ENCODE results near the gene INKA2.
"Not testable (repeated sequence)": the region's sequence is repeated elsewhere in the genome, so short reads cannot be mapped to it uniquely, and the experiment has no call there.

Gene INKA2

DNA sequence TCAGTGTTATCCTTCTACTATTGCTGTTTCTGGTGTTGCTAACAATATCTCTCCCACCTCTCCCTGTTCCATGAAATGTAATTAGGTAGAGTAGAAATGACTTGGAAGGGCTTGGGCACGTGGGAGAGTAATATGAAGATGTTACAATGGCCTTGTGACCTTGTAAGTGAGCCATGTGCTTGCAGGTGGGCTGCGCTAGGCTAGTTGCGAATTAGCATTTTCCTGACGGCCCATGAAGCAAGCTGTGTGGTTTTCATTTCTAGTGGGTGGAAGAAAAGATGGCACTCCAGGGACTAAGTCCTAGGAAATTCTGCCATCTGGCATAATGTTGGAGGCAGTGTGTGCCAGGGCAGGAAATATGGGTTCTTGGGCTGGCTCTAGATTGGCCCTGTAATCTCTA is 8.8 kb upstream of the INKA2 start:
- no peak for DNase-seq

DNA sequence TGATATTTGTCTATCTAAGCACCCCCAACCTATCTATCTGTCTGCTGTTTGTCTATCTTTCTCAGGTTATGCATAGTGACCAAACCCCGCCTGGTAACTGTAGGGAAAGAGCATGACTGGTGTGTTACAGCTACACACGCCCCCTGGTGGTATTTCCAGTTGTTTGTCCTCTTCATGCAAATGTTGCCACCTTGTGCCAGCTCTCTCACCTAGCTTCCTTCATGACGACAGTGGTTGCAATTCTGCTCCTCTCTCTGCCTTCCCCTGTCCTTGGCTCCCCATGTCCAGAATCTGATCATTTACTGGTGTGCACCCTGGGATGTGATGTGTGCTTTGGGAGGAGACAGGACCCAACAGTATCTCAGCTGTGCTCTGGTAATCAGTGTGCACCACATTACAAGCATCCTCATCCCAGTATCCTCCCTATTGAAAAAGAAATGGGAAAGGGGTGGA is 8.1 kb upstream of the INKA2 start:
- peak; percentile 79 for DNase-seq

DNA sequence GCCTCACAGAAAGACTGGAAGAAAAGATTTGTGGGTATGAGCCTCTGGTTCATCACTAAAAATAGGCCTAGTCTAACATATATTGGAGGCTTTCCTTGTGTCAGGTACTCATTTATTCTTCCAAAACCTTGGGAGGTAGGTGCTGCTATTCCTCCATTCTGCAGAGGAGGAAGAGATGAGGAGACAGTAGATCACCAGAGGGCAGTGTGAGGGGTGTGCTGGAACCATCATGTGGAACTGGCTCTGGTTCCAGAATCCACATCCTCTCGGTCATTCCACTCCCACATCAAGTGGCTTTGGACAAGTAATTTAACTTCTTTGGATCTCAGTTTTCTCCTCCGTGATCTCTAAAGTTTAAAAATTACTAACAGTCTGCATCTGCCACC is 7.4 kb upstream of the INKA2 start:
- DNase-seq = no peak

DNA sequence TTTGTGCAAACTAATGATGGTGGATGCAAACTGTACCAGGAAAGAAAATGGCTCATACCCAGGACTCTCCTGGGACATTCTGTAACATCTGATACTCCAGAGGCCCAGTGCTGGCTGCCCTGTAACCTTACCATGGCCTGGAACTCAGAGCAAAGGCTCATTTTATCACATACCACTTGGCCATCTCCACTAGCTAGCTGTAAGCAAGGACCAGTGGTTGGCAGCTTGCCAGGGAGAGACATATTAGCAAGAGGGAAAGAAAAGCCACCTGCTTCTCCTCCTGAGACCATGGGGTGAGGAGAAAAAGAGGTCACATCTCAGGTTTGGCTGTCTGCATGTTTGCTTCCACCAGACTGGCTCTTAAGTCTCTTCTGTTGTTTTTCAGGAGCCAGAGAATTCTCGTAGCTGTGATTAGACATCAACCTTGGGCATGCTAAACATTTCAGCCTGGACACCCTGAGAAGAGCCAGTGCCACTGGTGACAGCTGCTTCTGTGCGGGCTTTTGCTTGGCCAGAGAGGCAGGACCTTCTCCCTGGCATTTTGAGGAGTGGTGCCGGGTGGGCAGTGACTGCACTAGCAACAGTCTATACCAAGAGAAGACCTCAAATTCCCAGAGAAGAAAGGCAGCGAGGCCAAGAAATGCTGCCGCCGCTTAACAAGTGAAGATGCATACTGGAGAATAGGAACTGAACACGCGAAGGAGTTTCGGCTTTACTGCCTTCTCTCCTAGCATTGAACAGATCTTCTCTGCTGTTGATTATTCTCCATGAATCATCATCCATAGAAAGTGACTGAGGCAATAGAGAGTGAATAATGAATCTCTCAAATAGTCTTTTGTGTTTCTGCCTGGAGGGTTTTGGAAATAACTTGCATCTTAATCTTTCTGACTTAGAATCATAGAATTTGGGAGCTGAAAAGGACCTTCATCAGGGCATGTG is 6.7 kb upstream of the INKA2 start:
- DNase-seq = no peak

DNA sequence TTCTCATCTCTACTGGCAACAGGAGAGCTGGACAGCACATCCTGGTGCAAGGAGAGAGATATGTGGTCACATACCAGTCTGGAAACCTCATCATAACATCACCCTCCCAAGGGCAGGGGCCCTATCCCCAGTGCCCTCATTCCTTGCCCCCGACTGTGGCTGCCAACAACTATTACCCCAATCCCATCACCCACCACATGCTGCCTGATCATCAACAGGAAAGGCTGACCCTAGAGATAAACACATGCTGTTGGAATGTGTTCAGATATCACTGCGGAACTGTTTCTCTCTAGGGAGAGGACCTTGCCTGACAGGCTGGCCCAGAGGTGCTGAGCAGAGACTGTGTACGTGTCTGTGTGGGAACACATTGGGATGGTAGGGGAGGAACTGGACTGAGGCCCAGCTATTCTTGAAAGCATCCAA is 4.5 kb upstream of the INKA2 start:
- no peak for DNase-seq

DNA sequence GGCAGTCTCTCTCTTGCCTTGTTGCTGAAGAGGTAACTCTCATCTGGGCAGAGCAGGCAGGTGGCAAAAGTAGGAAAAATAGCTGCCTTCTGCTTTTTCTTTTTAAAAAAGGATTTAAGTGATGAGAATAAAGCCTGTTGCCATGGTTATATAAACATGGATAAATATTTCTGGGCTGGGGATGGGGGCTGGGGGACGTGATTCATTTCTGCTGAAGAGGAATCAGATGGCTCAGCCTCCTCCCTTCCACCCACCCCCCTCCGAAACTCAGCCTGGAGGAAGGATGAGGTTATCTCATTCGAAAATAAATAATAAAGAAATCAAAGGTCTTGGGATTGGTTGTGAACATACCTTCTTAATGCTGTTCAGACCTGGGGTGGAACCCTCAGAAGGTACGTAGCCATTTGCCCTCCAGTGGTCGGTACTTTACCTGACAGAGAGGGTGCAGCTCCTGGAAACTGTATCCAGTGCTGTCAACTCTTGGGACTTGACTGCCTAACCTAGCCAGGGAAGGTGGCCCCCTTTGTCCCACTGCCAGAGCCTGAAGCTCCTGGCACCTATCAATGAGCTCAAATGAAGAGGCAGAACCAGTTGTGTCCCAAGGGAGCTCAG is 3.8 kb upstream of the INKA2 start:
- no peak for DNase-seq

DNA sequence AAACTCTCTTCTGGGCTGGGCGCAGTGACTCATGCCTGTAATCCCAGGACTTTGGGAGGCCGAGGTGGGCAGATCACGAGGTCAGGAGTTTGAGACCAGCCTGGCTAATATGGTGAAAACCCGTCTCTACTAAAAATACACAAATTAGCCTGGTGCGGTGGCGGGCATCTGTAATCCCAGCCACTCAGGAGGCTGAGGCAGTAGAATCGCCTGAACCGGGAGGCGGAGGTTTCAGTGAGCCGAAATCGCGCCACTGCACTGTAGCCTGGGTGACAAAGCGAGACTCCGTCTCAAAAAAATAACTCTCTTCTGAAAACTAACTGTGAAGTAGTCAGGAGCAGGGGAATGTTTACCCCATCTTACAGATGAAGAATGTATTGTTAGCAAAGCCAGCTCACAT is 3.1 kb upstream of the INKA2 start:
- DNase-seq = not testable (repeated sequence)

DNA sequence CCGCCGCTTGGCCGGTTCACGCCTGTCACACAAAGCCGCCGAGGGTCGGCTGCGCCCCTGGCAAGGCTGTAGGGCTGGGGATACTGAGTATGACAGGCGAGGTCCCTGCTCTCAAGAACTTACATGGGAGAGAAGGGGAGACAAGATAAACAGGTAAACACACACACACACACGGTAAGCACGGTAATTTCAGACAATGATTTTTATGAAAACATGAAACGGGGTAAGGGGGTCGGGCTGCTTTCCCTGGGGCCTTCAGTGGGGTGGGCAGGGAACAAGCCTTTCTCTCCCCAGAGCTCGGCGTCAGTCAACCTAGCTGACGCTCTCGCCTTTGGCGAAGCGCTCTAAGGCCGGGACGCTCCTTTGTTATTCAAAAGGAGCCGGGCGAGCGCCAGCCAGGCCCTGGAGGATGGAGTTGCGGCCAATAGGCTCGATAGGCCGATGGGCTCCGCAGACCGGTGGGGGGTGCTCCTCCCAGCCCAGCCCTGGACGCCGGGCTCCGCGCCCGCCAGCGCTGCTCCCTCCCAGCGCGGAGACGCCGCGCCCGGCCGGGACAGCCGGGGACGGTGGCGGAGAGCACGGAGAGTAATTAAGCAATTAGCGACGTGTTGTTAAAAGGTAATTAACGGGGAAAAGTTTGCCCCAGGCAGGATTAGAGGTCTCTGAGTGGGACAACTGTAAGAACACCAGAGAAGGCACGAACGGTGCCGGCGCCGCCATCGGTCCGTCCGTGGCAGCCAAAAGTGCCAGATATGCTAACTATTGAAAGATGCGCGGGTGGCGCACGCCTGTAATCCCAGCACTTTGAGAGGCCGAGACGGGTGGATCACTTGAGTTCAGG is 950 bp upstream of the INKA2 start:
- DNase-seq = peak; percentile 42

DNA sequence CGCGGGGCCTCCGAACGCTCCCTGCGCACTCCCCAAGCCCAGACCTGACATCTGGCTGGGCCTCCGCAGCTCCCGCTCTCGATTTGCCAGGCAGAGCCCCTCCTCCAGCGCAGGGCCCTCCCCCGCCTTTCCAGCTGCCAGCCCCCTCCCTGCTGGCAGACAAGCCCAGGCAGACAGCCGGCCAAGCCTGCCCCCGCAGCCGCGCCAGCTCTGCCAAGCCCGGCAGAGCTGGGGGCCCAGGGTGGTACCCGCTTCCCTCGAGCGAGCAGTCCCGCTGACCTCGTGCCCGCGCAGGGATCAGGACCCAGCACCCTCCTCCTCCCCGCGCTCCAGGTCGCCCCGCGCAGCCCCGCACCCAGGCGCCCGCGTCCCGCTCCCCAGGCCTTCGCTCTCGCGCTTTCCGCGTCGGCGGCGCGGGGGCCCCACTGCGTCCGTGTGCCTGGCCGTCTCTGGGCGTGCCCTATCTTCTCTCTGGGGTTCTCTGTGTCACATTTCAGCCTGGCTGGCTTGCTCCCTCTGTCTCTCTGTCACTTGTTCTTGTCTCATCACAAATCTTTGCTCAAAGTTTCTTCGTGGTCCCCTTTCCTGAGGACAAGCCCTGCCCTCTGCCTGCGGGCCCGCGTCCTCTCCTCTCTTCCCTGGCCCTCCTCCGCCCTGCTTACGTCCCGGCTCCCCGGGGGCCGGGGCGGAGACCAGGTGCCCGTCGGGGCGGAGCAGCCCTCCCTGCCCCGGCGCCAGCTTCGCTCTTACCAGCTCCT is 580 bp downstream of the INKA2 start:
- peak; percentile 48 for DNase-seq

DNA sequence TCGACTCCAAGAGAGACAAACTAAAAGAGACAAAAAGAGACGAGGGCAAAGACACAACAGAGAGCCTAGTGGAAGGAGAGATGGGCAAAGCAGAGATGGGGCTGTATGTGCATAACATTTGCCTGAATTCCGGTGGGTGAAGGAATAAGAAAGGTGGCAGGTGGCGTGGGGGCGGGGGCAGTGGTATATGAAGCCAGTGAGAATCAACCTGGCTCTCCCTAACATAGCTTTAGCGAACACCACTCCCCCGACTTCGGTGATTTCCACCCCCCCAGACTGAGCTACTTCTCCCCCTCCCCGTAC is 1.1 kb downstream of the INKA2 start:
- no peak for DNase-seq

DNA sequence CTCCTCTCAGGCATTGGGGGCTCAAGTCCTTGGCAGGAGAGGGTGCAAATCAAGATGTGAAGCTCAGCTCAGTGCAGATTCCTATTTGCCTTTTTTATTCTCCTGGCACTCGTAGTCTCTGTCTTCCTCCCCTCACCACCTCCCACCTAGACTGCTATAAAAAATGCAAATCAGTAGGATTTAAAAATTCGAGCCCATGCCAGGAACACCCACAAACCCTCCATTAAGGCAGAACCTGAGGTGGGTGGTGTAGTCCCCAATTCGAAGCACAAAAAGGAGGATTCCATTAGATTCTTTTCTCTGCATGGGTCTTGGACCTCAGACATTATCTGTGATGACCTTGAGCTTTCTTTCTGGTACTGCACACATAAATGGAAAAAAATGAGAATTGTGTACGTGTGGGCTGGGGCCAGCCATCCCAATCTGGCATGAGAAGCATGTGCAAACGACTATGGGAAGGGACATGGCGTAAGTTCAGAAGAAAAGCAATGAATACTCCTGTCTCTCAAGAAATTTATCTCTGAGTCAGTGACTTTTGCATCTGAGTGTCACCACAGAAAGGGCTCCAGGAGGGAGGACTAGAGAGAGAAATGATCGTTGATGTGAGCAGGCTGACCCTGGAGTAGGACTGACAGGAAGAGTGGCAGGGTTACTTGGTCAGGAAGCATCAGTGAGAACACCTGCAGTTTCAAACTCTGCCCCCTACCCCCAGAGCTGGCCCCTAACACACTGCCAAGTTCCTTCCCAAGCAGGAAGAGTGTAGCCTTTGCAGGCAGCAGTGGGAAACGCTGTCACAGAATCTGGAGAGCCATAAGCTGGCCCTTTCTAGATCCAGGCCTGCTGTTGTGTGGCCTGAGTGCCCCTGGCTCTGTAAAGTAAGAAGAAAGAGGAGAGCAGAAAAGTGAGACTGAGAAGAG is 1.7 kb downstream of the INKA2 start:
- DNase-seq = peak; percentile 21

DNA sequence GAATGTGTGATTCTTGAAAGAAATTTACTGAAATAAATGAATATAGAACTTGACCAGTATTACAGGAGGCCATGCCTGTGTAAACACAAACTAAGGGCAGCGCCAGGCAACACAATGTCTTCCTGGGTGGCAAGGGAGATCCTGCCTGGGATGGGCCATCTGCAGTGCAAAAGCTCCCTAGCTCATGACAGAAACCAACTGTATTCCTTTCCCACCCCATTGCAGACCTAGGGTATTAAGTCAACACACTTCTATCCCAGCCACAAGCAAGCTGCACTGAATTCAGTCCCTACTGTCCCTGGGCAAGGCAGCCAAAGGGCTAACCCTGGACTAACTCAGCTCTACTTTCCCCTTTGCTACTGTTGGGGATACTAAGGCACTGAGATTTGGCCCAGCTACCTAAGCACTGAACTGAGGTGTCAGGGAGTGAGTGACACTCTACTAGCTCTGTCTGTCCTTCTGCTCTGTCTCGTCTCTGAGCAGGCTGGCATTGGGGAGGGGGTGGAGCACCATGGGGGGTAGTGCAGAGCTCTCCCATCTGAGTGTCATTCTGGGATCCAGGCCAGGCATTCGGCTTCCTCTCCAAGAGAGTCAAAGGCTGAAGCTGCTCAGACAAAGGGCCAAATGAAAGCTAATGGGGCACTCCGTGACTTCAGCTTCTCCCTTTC is 2.5 kb downstream of the INKA2 start:
- peak; percentile 16 for DNase-seq

DNA sequence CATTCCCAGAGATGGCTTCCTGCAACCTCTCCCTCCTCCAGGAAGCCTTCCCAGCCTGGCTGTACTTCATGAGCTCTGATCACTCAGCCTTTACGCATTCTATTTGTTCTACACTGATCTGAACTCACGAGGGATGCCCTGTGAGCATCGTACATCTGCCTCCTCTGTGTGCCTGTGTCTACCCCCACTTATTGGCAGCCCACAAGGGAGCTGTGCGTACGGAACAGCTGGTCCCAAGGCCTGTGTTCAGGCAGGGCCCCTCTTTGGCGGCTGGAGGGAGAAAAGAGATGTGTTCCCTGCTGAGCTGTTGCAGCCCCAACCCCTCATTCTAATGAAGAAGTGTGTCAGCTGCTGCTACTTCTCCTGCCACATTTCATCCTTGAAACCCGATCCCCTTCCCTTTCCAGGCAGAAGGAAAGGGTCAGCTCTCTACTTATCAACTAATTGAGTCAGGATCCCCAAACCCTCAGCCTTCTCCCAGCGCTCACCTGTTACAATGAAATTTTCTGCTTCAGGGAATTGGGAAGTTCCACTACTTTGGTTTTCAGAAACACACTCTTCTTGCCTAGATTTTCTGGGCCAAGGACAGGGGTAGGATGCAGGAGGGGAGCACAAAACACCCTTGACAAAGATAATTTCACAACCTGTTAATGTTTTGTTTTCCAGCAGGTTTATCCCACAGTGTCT is 3.2 kb downstream of the INKA2 start:
- peak; percentile 14 for DNase-seq

DNA sequence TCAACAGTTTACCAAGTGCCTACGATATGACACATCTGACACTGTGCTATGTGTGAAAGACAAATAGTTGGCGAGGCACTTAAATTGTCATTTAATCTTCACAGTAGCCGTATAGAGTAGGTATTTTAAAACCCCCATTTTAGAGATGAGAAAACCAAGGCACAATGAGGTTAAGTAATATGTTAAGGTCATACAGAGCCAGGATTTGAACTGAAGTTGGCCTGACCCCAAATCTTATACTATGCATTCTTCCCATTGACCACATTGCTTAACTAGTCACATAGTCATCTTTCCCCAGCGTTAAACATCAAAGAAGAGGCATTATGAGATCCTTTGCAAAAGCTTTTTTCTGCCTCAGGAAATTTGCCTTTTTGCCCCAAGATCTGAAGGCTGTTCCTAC is 3.9 kb downstream of the INKA2 start:
- no peak for DNase-seq

DNA sequence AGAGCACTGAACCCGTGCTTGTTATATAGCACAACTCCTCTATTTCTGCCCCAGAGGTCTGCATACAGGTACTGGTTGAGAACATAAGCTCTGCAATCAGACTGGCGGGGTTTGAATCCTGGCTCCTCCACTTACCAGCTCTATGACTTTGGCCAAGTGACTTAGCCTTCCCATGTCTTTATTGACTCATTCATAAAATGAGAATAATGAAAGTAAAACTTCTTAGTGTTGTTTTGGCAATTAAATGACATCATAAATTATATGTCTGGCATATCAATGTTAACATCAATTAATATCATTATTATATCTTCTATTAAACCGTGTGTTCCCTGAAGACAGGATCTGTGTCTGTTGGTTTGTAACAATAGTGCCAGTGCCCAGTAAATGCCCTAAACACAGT is 4.3 kb downstream of the INKA2 start:
- DNase-seq = no peak

DNA sequence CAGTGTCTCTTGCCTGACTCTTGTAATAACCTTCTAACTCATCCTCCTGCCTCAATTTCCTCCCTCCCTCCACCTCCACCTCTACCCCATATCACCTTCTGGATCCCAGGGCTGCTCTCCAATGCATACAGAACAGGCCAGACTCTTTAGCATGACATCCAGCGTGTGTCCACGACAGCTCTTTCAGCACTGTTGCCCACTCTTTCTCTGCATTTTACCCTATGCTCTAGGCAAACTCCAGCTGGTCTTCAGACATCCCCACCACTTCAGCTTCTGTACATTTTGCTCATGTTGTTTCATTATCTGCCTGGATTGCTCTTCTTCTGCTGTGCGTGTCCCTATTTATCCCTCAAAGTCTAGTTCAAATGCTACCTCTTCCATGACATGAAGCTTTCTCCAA is 4.8 kb downstream of the INKA2 start:
- no peak for DNase-seq

DNA sequence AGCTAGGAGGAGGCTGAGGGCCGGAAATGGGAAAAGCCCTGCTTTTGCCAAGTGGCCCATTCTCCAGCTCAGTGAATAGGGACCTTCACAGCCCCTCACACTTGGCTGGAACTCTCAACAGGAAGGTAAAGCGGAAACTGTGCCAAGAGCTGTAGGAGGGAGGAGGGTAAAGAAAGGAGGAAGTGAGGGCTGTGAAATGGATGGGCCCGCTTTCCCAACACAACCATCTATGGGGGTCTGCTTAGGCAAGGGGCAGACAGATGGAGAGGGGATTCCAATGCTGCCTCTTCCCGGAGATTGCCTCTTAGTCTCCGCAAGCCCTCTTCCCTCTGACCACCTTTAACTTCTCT is 5.2 kb downstream of the INKA2 start:
- no peak for DNase-seq

DNA sequence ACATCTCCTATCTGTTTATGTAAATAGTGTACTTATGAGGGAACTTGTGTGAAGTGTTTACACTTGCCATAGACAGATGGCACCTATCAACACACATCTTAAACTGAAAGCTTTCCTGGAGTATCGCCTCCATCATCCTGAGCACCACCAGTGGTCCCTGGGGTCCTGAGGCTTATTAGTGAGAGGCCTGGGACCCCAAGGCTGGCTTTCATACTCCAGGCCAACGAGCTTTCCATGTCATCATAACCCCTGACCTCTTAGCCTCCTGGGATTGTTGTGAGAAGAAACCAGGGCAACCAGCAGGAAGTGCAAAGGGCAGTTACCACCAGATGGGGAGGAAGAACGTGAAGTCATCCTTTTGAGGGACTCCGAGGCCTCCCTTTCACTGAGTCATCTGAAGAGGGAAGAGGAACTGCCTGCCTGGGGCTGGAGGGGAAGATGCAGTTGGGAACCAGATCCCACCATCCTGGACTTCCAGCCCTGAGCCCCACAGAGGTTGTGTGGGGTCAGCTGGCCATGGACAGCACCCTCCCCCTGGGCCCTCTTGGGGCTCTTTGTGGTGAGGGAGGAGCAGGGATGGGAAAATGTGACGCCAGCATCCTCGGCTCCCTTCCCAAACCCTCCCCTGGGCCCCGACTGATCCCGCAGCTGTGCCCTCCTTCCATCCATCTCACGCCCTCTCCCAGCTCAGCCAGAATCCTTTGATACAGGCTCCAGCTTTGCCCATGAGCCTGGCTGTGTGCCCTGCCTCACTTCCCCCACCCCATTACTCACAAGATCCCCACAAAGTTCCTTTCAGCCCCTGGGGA is 5.8 kb downstream of the INKA2 start:
- DNase-seq = peak; percentile 11

DNA sequence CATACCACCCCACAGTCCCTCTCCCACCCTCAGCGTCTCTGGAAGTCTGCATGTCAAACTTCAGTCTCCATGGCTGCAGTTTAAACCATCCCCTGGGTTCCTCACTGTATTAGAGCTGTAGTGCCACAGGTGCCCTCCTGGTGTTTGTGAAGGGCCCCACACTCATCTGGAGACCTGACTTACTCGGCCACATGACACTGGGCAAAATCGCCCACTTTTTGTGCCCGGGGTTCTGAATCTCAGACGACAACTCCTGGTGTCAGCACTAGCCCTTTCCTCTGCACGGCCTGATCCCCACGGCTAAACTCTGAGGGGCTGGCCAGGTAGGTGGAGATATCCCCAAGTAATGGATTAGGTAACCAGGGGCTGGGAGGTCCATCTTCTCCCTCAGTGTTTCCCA is 6.5 kb downstream of the INKA2 start:
- DNase-seq = peak; percentile 9

DNA sequence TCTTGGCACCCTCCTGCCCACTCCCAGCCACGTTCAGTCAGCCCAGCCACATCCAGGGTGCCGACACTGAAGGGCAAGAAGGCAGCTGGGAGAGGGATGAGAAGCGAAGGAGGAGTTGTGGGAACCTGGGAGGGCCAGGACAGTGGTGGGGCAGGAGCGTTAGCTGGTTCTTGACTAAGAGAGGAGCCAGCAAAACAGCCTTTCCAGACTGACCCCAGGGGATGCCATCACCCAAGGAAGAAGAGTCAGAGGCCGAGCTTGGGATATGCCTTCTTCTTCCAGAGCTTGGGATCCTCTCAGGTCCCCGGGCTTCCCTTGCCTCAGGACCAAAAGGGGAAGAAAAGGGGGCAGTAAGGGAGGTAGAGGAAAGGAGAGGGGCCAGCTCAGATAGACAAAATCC is 7.2 kb downstream of the INKA2 start:
- DNase-seq = no peak
